HG02642 (cell line): ENCODE data around the gene ADGRD2.

Experiments used
- ATAC-seq: cut with Tn5 transposase; IDR thresholded peaks from one replicate; pipeline ENCODE4 v1.9.1; 2021; ENCODE audit warnings: mild to moderate bottlenecking; ENCODE audit not compliant: unreplicated experiment, poor library complexity

ADGRD2 gene

DNA sequence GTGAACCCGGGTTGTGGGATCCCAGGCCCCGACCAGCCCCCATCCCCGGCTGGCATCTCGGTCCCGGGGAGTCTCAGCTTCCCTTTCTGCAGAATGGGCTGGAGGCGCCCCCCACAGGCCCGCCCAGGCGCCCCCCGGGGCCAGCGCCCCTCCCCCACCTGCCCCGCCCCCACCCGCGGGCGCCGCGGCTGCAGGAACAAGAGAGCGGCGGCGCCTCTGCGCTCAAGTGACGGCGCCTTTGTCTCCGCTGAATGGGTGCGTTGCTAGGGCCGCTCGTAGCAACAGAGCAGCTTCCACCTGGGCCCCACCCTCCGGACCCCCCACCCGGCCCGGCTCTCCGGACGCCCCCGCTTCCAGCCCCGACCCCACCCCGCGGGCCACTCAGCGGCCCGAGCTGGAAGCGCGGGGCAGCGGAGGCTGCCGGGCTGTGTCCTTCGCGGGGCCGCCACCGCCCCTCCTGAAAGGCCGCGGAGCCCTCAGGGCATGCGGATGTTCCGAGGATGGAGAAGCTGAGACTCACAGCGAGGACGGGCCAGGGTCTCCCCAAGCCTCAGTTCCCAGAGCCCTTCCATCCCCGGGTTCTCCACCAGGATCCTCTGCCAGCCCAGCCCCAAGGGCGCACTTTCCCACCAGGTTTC is 27.5 kb downstream of the ADGRD2 start:
- no peak for ATAC-seq

DNA sequence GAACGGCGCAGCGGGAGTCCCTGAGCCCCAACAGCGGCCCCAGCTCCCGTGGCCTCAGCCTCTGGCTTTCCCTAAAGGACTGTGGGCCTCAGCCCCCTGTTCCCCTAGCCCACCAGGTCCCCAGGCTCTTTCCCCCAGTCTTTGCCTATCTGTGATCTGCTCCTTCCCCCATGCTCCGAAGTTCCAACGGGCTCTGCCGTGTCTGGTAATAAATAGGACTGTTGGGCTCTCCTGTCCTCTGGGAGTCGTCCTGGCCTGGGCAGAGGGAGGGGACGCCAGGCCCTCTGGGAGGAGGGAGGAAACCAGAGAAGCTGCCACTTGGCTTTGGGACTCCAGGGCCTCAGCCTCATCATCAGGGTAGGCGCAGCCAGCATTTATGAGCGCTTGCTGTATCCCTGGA is 28.1 kb downstream of the ADGRD2 start:
- no peak for ATAC-seq

DNA sequence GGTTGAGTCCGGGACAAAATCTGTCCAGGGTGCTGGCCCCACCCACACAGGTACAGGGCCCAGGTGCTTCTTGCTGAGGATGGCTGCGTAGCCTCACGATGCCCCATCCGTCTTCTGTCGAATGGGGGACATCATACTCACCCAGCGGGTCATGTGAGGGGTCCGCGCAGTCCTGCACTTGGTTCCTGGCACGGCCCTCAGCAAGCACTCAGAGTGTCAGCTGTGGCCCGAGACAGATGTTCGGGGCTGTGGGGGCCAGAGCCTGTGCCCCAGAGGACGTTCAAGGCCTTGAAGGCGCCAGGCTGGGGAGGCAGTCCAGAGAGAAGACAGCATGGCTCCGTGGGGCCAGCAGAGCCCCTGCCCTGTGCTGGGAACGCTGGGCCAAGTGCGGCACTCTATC is 29.1 kb downstream of the ADGRD2 start:
- ATAC-seq: no peak

DNA sequence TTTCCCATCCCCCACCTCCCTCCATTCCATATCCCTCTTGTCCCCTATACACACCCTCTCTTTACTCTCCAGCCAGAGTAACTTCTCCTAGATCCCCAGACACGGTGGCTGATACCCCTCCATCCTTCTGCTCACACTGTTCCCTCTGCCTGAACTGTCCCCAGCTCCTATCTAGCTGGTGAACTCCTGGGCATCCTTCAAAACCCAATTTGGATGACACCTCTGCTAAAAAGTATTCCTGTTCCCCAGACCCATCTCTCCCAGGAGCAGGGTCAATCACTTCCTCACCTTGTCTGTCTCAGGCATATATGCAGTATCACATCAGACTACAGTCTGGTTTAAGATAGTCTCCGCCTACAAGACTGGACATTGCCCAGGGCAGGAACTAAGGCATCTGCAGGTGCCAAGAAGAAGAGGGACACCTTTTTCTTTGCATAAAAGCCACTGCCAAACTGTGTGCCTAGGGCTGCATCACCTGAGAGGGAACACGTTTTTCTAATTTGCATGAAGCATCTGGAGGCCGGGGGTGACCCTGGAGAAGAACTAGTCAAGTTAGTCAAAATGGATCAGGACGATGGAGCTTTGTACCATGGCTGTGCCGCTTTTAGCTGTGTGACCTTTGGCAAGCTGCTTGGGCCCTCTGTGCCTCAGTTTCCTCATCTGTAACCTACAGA is 29.8 kb downstream of the ADGRD2 start:
- no peak for ATAC-seq

DNA sequence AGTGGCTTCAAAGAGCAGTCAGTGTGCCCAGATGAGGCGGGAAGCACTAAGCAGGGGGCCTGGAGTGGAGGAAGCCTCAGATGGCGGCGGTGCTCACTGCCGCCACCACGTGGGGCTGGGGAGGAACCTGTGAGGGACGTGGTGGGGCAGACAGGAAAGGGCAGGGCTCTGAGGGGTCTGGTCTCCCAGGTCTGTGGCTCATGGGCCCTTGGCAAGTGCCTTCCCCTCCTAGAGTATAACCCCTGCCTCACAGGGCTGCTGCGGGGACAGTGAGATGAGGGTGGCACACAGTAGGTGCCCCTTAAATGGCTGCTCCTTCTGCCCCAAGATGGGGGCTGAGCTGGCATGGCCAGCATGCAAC is 30.4 kb downstream of the ADGRD2 start:
- ATAC-seq: no peak

DNA sequence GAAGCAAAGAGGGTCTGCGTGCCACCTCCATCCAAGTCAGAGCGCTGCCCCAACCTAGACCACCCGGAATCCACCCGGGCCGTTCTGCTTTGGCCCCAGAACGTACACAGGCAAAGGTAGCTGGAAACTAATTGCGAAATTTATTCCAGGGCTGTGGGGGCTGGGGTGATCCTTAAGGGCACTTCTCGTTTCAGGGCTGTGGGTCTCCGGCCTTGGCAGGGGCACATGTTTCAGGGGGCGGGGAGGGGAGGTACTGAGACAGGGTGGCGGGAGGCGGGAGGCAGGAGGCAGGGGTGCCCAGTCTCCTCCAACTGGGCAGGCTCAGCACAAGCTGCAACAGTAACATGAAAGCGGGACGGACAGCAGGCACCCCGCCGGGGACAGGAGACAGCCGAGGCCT is 30.9 kb downstream of the ADGRD2 start:
- ATAC-seq: no peak

DNA sequence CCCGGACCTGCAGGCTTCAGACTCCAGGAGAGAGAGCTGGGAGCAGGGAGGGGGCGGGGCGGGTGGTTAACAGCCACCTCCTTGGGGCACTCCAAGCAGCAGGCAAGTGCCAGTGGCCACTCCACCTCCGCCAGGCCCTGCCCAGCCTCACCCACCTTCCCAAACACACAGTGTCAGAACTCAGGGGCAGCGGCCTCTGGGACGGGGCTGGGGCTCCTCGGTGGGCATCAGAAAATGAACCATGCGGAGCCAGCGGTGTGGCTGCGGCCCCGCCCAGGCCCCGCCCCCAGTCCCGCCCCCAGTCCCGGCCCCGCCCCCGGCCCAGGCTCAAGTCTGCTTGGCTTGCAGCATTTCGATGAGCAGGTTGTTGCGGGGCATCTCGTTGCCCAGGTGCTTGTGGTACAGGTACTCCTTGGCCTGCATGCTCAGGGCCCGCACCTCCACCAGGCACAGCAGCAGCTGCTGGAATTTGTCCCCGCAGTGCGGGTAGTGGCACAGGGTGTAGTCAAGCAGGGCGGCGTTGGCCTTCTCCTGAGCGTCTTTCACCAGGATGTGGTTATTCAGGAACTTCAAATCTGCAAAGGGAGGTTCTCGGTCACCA is 32.3 kb downstream of the ADGRD2 start:
- no peak for ATAC-seq

DNA sequence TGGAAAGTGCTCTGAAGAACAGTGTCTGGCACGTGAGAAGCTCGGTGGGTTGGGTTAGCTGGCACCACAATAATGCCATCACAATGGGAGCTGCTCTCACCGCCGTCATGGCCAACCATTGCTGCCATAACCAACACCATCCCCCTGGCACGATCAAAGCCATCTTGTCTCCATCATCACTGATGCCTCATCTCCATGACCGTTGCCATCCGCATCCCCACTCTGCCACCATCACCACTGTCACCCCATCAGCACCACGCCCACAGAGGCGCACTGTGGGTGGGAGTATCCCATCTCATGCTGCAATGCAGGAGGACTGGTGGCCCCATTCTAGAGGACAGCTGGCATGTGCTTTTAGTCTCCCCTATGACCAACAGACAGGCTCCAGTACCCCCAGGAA is 33.2 kb downstream of the ADGRD2 start:
- ATAC-seq: no peak

DNA sequence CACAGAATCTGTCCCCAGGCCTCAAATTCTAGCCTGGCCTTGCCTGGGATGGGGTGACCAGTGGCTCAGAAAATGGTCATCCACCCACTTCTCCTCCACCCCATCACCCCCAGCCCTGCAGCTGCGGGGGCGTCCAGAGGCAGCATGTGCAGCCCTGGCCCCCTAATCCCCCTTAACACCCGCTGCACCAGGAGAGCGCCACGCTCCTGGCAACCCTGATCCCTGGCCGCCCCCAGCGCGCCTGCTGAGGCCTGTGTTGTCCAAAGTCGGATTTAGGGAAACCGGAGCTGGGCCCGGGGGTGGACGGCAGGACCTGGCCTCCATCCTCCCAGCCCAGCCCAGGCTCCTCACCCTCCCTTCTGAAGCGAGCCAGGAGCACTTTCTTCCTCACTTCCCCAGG is 35.0 kb downstream of the ADGRD2 start:
- no peak for ATAC-seq

DNA sequence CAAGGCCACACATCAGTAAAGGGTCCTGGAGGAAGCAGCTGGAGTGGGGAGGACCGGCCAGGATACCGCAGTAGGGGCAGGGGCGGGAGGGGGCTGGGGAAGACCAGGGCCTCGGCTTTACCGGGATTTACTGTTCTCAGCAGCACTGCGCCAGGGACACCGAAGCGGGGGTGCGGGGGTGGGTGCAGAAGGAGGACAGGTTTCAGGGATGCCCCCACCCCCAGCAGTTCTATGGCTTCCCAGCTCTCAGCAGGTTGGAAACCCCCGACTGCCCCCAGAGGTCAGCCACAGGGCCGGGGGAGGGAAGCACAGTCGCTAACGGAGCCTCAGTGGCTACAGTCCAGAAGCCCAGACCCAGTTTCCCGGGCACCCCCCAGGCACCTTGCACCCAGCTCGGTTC is 35.7 kb downstream of the ADGRD2 start:
- ATAC-seq: no peak

DNA sequence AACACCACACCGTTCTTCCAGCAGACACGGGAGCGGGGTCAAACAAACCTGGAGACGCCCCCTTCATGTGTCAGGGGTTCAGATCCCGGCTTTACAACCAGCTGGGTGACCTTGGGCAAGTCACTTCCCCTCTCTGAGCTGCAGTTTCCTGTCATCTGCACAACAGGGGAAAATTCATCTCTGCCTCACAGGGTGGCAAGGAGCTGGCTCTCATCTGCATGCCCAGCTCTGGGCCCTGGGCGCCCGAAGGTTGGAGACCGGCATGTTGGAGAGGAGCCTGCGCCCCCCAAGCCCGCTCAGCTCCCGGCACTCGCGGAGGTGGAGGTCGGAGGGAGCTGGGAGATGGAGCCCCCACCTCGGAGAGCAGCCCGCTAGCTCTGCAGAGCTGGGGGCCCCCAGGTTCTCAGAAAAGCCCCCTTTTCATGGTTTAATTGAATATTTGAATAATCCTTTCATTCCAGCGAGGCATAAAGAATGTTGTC is 36.6 kb downstream of the ADGRD2 start:
- no peak for ATAC-seq

DNA sequence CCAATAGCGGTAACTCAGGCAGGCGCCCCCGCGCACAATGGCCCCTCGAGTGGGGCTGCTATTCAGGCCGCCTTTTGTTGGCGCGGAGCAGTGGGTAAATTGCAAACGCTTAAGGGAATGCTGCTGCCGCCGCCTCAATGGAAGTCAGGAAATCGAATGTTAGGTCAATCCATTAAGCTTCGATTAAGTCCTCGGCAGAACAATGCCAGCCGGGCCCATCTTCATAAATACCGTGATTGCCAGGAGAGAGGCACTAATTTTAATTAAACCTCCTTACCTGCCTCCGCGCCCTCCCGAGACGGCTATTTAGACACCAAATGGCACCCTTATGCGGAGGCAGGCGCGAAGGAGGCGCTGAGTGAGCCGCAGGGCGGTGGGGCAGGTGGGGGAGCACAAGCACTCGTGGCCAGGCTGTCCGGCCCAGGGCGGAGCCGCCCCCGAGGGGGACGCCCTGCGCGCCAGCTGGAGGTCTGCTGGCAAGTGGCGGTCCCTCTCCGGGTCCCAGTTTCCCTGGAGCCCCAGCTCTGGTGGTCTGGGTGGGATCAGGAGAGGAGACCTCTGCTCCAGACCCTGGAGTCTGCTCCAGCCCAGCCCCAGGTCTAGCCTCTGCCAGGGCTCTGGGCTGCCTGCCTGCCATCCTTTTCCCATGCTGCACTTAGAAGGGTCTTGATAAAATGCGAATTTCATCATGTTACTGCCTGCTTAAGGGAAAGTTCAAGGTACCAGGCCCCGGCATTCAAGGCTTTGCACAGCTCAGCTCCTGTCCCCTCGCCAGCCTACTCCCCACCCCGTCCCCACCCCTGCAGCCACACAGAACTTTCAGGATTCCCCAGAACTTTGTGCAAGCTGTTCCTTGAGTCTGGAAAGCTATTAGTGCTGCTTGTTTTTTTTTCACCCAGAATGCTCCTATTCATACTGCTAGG is 37.3 kb downstream of the ADGRD2 start:
- ATAC-seq: no peak

DNA sequence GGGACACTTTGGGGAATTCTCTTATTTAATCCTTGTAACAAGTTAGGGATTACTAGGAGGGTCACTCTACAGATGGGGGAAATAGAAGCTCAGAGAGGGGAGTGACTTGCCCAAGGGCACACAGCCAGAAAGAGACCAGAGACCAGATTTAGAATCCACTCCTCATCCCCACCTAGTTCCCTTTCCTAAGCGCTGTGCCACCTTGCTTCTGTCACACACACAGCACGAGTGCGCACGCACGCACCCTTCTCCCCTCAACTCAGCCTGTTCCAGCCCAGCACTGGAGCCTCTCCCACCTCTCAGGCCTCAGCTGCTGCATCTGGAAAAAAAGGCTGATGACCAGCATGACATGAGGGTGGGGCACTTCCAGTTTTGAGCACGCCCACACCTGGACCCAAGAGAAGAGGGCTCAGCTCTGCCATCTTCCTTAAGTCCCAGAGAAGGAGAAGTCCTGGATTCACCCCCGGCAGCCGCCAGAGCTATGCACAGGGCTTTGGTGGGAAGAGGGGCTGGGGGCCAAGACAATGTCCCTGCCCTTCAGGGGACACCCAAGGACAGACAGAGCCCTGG is 38.5 kb downstream of the ADGRD2 start:
- ATAC-seq: no peak

DNA sequence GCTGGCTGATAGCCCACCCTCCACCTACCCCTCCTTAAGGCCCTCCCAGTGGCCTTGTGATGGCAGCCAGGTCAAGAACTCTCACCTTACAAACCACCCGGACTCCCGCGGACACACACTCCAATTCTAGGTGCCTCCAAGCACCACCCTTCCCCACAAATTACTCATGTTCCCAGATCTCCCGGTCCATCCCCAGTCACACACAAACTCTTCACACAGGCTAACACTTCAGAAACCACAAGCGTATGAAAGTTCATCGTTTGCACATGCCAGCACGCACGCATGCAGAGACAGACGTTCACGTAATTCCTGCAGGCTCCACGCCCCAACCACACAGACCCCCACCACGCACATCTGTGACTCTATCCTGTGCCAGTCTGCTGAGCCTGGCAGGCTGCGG is 39.0 kb downstream of the ADGRD2 start:
- ATAC-seq: no peak

DNA sequence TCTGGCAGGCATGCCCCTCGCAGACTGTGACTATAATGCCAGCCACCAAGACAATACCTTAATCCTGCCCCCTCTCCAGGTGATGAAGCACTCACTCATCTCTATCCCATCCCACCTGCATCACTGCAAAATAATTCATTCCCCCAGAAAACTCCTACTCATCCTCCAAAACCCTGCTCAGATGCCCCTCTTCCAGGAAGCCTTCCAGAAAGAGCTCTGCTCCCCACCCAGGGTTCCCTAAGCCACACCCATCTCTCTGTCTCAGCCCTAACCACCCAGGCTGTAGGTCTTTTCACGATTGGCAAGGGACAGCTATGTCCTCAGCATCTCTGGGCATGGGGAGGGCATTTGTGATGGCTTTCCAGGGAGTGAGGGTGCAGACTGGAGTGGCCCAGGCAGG is 39.8 kb downstream of the ADGRD2 start:
- no peak for ATAC-seq

DNA sequence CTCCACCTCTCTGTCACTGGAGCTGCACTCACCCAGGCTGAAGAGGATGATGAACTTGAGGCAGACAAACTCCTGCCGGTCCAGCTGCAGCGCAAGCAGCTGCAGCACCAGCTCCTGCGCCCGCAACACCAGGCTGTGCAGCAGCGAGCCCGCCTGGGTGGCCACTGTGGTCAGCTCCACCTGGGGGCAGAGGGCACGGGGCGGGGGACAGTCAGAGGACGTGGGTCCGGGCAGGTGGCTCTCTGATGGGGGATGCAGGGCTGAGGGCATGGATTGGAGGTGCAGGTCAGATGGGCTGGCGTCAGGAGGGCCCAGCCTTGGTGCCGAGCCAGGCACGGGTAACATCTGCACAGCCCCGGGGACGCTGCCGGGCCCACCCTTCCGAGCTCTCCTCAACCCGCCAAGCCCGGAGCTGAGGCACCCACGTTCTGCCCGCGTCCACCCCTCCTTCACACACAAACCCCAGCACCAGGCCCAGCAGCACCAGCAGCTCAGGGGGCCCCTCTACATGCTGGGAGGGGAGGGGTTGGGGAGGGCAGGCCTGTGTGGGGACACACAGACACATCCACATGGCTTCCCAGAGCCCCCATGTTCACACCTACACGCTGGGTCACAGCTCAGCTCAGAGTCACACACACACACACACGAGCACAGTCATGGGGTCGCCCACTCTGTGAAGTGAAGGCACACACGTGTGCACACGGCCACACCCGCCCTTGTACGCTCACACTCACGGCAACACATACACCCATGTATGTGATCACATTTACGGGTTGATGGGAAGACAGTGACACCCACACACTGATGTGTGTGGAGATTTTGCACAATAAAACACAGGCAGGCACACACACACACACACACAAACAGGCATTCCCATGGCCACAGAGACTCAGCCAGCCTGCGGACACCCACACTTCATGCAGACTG is 41.1 kb downstream of the ADGRD2 start:
- ATAC-seq: no peak

DNA sequence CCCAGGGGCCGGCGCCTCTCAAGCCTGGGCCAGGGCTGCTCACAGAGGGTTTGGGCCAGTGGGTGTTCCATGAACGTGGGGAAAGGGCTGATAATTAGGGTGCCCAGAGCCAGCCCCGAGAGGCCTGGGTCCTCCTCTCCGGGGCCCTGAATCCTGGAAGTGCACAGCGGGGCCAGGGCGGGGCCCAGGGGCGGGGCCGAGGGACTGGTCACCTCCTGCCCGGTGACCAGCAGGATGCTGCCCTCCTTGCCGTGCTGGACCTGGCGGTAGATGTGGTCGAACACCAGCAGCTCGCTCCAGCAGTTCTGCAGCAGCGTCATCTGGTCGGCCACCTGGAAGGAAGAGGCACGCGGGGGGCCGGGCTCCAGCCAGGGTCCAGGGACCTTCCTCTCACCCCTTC is 42.6 kb downstream of the ADGRD2 start:
- no peak for ATAC-seq

DNA sequence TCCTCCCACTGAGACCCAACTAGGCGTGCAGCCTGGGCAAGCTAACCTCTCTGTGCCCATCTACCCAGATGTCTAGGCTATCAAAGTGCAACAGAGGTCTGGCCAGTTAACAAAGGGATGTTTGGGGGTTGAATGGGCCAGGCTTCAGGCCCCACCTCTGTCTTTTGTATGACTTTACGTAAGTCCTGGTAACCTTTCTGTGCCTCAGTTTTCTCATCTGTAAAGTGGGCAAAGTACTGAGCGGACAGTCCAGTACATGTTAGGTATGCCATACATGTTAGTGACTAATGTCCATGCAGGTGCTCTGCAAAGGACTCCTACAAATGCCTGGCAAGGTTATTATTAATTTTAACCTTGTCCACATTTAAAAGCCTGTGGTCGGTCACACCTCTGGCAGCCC is 43.0 kb downstream of the ADGRD2 start:
- ATAC-seq: no peak

DNA sequence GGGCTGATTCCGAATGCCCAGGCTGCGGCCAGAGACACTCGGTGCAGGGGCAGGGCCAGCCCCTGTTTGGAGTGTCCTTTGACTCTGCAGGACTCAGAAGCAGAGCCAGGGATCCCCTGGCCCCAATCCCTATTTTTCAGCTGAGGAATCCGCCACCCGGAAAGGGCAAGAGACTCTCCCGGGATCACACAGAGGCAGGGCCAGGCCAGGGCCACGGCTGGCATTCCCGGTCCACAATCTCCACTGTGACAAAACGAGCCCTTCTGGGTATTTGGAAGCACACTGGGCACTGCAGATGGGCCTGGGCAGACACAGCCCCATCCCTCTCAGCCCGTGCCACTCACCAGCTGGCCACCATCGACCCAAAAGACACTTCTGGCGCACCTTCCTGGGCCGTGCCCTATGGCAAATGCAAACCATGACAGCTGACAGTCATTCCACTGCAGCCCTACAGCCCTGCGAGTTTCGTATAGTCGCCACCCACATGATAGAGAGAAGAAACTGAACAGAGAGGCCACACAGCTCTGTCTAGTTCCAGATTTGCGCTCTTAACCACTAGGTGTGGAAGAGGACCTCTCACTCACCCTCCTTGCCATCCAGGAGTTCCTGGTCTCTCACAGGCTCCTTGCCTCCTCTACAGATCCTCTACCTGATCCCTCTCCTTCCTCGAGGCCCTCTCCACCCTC is 43.7 kb downstream of the ADGRD2 start:
- no peak for ATAC-seq
